SK-N-MC (cell line): Measurements from ENCODE around the gene FSTL1.

ENCODE experiments used
- EZH2 ChIP-seq: fragments of 200-600 bp; sonication (generic); IDR thresholded peaks from one replicate; pipeline ENCODE4 v1.6.1; 2017; ENCODE audit warnings: antibody characterized with exemption
- FOXP2 ChIP-seq: optimal IDR thresholded peaks from 2 replicates; pipeline ENCODE3; 2011; ENCODE audit warnings: mild to moderate bottlenecking, moderate library complexity; ENCODE audit not compliant: insufficient read depth; ENCODE audit errors: extremely low read length, control extremely low read depth
- POLR2AphosphoS5 ChIP-seq: IDR thresholded peaks from 2 replicates; pipeline ENCODE4 v1.6.1; 2012; ENCODE audit warnings: mild to moderate bottlenecking, low read depth, low read length, borderline replicate concordance

DNA sequence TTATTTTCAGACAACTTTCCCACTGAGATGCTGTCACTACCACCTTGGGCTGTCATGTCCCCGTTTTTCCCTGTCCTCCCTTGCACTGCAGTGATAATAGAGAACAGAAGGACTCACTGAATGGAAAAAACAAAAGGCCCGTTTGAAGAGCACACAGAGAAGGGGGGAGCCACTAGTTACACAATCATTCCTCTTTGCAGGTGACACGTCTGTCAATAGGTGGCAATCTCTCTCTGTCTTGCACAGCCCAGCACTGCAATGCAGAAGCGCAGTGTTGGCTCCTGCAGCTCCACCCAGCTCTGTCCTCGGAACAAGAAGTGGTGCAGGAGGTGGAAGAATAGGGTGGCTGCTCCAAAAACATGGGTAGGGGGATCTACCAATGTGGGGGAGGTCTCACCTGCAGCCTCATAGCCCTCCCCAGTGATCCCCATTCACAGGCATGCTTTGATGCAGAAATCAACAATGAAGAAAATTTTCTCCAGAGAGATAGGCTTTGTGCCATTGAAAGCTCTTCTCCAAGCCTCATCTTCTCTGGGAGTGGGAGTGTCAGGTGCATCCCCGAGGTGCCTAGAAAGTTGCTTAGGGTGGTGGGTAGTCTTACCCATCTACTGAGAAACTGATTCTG, 31.8 kb downstream of the FSTL1 start:
- TF ChIP-seq POLR2AphosphoS5 (no peak), EZH2 (no peak), FOXP2 (no peak)
